Stomach (tissue), 9 donors: Measurements from ENCODE around the gene VAPA. TPM values are rescaled to one million over a fixed set of nuclear protein-coding genes. Genes with fewer than 3 reads are reported as not detected.

Source experiments
- DNase-seq, 2 donors: peaks; one replicate each; pipeline versions ENCODE4 v3.0.0 to v3.0.0-alpha.2; 2013 to 2019
- H3K27ac ChIP-seq, 5 donors: fragments of 200-600 bp in 4 of 5; sonication (generic) in 4 of 5; one replicate each; pipeline ENCODE4 v1.5.1; 2013 to 2019; ENCODE audit warnings: mild to moderate bottlenecking in 1 of 5, moderate library complexity in 1 of 5
- H3K27me3 ChIP-seq, 3 donors: fragments of 200-600 bp; sonication (generic); one replicate each; pipeline ENCODE4 v1.5.1; 2017 to 2019; ENCODE audit warnings: mixed run types in 1 of 3
- H3K36me3 ChIP-seq, 4 donors: fragments of 200-600 bp; sonication (generic); 1 replicate in 3 of 4; 2 replicates in 1 of 4; pipeline ENCODE4 v1.5.1; 2016 to 2019
- H3K4me1 ChIP-seq, 4 donors: fragments of 200-600 bp; sonication (generic); one replicate each; pipeline ENCODE4 v1.5.1; 2016 to 2019
- H3K4me3 ChIP-seq, 4 donors: fragments of 200-600 bp; sonication (generic) in 3 of 4; one replicate each; pipeline ENCODE4 v1.5.1; 2016 to 2019; ENCODE audit warnings: mild to moderate bottlenecking in 1 of 4
- H3K9me3 ChIP-seq, 4 donors: fragments of 200-600 bp; sonication (generic); one replicate each; pipeline ENCODE4 v1.5.1; 2016 to 2019
- EP300 ChIP-seq: sonication (generic); formaldehyde crosslinking; IDR thresholded peaks from one replicate; pipeline ENCODE4 v1.6.1; 2017; ENCODE audit warnings: antibody characterized with exemption
- POLR2A ChIP-seq, 4 donors: fragments of 450-650 bp; IDR thresholded peaks; one replicate each; pipeline ENCODE4 v1.6.1; 2016; ENCODE audit warnings: antibody characterized with exemption in 4 of 4, control low read depth in 2 of 4, mild to moderate bottlenecking in 1 of 4, moderate library complexity in 1 of 4
- POLR2AphosphoS5 ChIP-seq, 3 donors: sonication (generic); formaldehyde crosslinking; IDR thresholded peaks; one replicate each; pipeline ENCODE4 v1.6.1; 2016; ENCODE audit warnings: antibody characterized with exemption in 3 of 3
- WGBS, 5 donors: extraction: QIAGEN DNeasy Blood & Tissue Kit in 3 of 5; methylation state at CpG; one replicate each; pipeline versions ENCODE4 v1.1.5 to v1.1.7; 2013 to 2018; 5-methylcytosine and 5-hydroxymethylcytosine counted together
- intact Hi-C: fragments of 100-400 bp; cut with DNase I; formaldehyde crosslinking; loops from one replicate; pipeline ENCODE4 v1.15.1; 2023; ENCODE audit warnings: low total_unique reads
- polyA plus RNA-seq, 3 donors: library from polyadenylated mRNA; stranded (reverse); fragments of 200-250 nt; gene quantifications; one replicate each; pipeline ENCODE4 v1.2.3, GENCODE V29; 2013
- total RNA-seq, 5 donors: library from RNA; depleted of rRNA; stranded (reverse); fragments of >200 nt; gene quantifications; one replicate each; pipeline versions ENCODE4 v1.1.0 to v1.2.3, GENCODE V29; 2014 to 2016
- TF ChIP-seq, protein P1 (sequence below), 7 experiments: fragments of 450-650 bp in 4 of 7; fragments of 200-600 bp in 3 of 7; sonication (generic) in 3 of 7; IDR thresholded peaks; one replicate each; pipeline ENCODE4 v1.5.1; 2016 to 2019; ENCODE audit warnings: antibody characterized with exemption in 7 of 7, control low read depth in 2 of 7, mild to moderate bottlenecking in 1 of 7
- donor health status: healthy with polysubstance abuse.
- donor health status: Bipolar disorder and iron deficiency.
- donor health status: healthy.

Gene VAPA
- total and polyA plus RNA-seq, 8 donors, result 113 to 822 (median 169) TPM

DNA sequence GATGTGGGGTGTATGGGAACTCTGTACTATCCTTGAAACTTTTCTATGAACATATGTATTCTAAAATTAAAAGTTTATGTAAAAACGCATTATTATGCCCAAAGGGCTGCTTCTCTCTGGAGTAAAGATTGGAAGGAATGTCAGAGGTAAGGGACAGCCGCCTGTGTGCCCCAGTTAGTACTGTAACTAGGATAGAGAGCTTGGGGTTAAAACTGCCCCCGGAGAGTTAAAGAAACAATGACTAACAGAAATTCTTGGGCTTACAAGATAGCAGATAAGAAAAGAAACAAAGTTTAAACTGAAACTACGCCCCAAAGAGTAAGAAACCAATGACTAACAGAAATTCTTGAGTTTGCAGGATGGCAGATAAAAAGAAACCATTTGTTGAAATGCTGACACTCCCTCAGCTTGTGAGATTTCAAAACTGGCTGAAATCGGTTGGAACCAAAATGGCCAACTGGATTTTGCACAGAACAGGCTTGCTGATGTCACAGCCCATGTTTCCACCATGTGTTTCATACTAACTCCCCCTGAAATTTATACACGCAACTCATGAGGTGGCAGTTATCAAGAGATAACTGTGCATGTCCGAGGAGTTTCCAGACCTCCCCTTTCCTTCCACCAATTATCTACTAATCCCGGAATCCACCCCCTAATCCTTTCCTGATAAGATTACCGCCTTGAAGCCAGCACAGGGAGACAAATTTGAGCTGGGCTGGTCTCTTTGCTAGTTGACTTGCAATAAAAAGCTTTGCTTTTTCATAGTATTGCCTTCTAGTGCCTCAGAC lies 36.8 kb upstream of the VAPA start:
- TF ChIP-seq EP300 (no peak), POLR2AphosphoS5 (IDR thresholded peaks at IDR 0.05) (peak in 2 of 3 donors; percentile 23 to 81), POLR2A (IDR thresholded peaks at IDR 0.05) (no peak)
- TF ChIP-seq, protein P1, sequence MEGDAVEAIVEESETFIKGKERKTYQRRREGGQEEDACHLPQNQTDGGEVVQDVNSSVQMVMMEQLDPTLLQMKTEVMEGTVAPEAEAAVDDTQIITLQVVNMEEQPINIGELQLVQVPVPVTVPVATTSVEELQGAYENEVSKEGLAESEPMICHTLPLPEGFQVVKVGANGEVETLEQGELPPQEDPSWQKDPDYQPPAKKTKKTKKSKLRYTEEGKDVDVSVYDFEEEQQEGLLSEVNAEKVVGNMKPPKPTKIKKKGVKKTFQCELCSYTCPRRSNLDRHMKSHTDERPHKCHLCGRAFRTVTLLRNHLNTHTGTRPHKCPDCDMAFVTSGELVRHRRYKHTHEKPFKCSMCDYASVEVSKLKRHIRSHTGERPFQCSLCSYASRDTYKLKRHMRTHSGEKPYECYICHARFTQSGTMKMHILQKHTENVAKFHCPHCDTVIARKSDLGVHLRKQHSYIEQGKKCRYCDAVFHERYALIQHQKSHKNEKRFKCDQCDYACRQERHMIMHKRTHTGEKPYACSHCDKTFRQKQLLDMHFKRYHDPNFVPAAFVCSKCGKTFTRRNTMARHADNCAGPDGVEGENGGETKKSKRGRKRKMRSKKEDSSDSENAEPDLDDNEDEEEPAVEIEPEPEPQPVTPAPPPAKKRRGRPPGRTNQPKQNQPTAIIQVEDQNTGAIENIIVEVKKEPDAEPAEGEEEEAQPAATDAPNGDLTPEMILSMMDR (IDR thresholded peaks at IDR 0.05), result no peak
- peak overlapping the region in 2 of 4 donors; percentile 2 to 12 for H3K4me3 ChIP-seq

DNA sequence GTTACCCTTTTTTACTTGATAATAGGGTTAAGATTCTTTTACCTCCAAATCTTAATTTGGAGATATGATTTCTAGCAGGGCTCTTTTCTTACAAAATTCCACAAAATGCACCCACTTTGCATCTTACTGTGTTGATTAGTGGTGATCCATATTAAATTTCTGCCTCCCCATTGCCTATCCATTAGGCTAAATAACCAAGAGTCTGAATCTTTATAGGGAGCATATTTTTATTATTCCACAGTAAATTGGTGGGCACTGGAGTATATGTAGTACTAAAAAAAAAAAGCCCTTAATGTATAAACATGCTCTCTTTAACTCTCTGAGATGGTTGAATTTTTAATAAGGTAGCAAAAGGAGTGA lies 36.2 kb upstream of the VAPA start:
- intact Hi-C loops, result no loop called here
- peaks cover 0 to 17% (median 10%) of the 10 kb centered on the region in 4 donors for H3K4me1 ChIP-seq
- H3K27me3 ChIP-seq, result no peaks in the 10 kb centered on the region
- H3K9me3 ChIP-seq, result no peaks in the 10 kb centered on the region
- no peaks in the 10 kb centered on the region for H3K36me3 ChIP-seq
- no peak for DNase-seq
- TF ChIP-seq POLR2AphosphoS5 (IDR thresholded peaks at IDR 0.05) (no peak), POLR2A (IDR thresholded peaks at IDR 0.05) (no peak), EP300 (no peak)
- TF ChIP-seq, protein P1 (IDR thresholded peaks at IDR 0.05), result no peak
- peak overlapping the region; percentile 63 to 85 (median 75) for H3K27ac ChIP-seq
- H3K4me3 ChIP-seq, result no peak overlapping the region

More for the DNA sequence above, 36.8 kb upstream of the VAPA start:
- peak overlapping the region; percentile 63 to 85 (median 75) for H3K27ac ChIP-seq
- no peaks in the 10 kb centered on the region for H3K36me3 ChIP-seq
- peak in 1 of 2 donors; percentile 93 for DNase-seq
- intact Hi-C loops, result no loop called here
- peaks cover 0 to 17% (median 10%) of the 10 kb centered on the region in 4 donors for H3K4me1 ChIP-seq
- H3K9me3 ChIP-seq, result no peaks in the 10 kb centered on the region
- 14 to 28% (median 18%) methylated on average over 9 of the region's 9 CpGs for WGBS, 5 donors
- no peaks in the 10 kb centered on the region for H3K27me3 ChIP-seq

DNA sequence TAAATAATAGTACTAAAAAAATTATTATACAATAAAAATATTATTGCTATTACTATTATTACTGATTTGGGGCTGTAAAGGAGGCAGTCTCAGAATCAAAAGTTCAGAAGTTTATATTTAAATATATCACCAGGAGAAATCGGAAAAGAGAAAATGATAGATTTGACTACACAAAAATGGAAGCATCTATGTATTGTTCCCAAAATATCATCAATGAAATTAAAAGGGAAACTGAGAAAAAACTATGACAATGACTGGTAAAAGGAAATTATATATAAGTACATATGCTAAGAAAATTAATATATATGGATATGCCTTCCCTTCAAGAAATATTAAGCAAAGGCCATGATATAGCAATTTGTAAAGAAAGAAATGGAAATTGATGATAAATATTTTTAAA lies 35.7 kb upstream of the VAPA start:
- intact Hi-C loops, result no loop called here
- Histone ChIP-seq H3K4me1 (peaks cover 0 to 17% (median 10%) of the 10 kb centered on the region in 4 donors), H3K27ac (no peak overlapping the region), H3K27me3 (no peaks in the 10 kb centered on the region), H3K36me3 (no peaks in the 10 kb centered on the region), H3K4me3 (no peak overlapping the region), H3K9me3 (no peaks in the 10 kb centered on the region)
- no peak for DNase-seq
- WGBS, 5 donors, result 93 to 100% (median 95%) methylated on average over 1 of the region's 1 CpG
- TF ChIP-seq POLR2AphosphoS5 (IDR thresholded peaks at IDR 0.05) (no peak), POLR2A (IDR thresholded peaks at IDR 0.05) (no peak), EP300 (no peak)
- TF ChIP-seq, protein P1 (IDR thresholded peaks at IDR 0.05), result no peak

DNA sequence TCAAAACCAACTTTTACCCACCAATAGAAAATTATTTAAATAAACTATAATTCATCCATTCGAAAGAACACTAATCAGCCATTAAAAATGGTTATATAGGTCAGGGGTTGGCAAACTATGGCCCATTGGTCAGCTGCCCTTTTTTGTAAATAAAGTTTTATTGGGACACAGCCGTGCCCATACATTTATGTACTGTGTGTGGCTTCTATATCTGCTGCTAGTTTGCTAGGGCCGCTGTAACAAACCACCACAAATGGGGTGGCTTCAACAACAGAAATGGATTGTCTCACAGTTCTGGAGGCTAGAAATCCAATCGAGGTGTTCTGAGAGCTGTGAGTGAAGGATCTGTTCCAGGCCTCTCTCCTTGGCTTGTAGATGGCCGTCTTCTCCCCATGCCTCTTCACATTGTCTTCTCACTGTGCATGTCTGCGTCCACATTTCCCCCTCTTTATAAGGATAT lies 35.0 kb upstream of the VAPA start:
- H3K27ac ChIP-seq, result no peak overlapping the region
- TF ChIP-seq, protein P1 (IDR thresholded peaks at IDR 0.05), result no peak
- TF ChIP-seq POLR2AphosphoS5 (IDR thresholded peaks at IDR 0.05) (no peak), POLR2A (IDR thresholded peaks at IDR 0.05) (no peak), EP300 (no peak)
- H3K4me3 ChIP-seq, result no peak overlapping the region
- DNase-seq, result no peak
- H3K36me3 ChIP-seq, result no peaks in the 10 kb centered on the region
- intact Hi-C loops, result no loop called here
- H3K4me1 ChIP-seq, result peaks cover 0 to 17% (median 10%) of the 10 kb centered on the region in 4 donors
- H3K27me3 ChIP-seq, result no peaks in the 10 kb centered on the region
- no peaks in the 10 kb centered on the region for H3K9me3 ChIP-seq
- 93 to 97% (median 95%) methylated on average over 6 of the region's 6 CpGs for WGBS, 5 donors
